HEK293T (cell line): ENCODE results near the gene HYPK.
"Not testable (repeated sequence)": the region's sequence is repeated elsewhere in the genome, so short reads cannot be mapped to it uniquely, and the experiment has no call there.

Experiments used
- CTCF ChIA-PET: fragments of 350-600 bp; formaldehyde crosslinking; extraction: SDS; loops from one replicate; lab custom pipeline; 2021; ENCODE audit warnings: antibody characterized with exemption, inconsistent platforms; lab: Yijun Ruan, JAX
- POLR2A ChIA-PET: fragments of 350-600 bp; formaldehyde crosslinking; extraction: SDS; loops from one replicate; lab custom pipeline; 2020; ENCODE audit warnings: antibody characterized with exemption, inconsistent platforms; lab: Yijun Ruan, JAX
- DNase-seq: peaks from one replicate; pipeline ENCODE4 v3.0.0; 2012; ENCODE audit warnings: mixed read lengths; ENCODE audit errors: extremely low spot score
- ARNT ChIP-seq: fragments of 450-650 bp; IDR thresholded peaks from 2 replicates; pipeline ENCODE4 v1.6.1; 2017; ENCODE audit warnings: mild to moderate bottlenecking
- BHLHE40 ChIP-seq: fragments of 450-650 bp; IDR thresholded peaks from 2 replicates; pipeline ENCODE4 v1.6.1; 2016; ENCODE audit warnings: mild to moderate bottlenecking, moderate library complexity, borderline replicate concordance
- CTBP1 ChIP-seq: fragments of 450-650 bp; IDR thresholded peaks from 2 replicates; pipeline ENCODE4 v1.6.1; 2016; ENCODE audit warnings: borderline replicate concordance
- ELF4 ChIP-seq: fragments of 450-650 bp; IDR thresholded peaks from 2 replicates; pipeline ENCODE4 v1.6.1; 2017; ENCODE audit warnings: antibody characterized with exemption
- FOXA1 ChIP-seq: fragments of 450-650 bp; IDR thresholded peaks from 2 replicates; pipeline ENCODE4 v1.6.1; 2016; ENCODE audit warnings: mild to moderate bottlenecking
- FOXK2 ChIP-seq: fragments of 450-650 bp; IDR thresholded peaks from 2 replicates; pipeline ENCODE4 v1.6.1; 2016; ENCODE audit warnings: mild to moderate bottlenecking
- FOXM1 ChIP-seq: fragments of 450-650 bp; IDR thresholded peaks from 2 replicates; pipeline ENCODE4 v1.6.1; 2017; ENCODE audit warnings: mild to moderate bottlenecking, borderline replicate concordance
- HDGF ChIP-seq: fragments of 450-650 bp; IDR thresholded peaks from 2 replicates; pipeline ENCODE4 v1.6.1; 2017; ENCODE audit warnings: antibody characterized with exemption, borderline replicate concordance
- L3MBTL2 ChIP-seq: fragments of 450-650 bp; conservative IDR thresholded peaks from 2 replicates; pipeline ENCODE4 v1.6.1; 2016; ENCODE audit warnings: mild to moderate bottlenecking
- LEF1 ChIP-seq: fragments of 450-650 bp; IDR thresholded peaks from 2 replicates; pipeline ENCODE4 v1.6.1; 2017; ENCODE audit warnings: mild to moderate bottlenecking, borderline replicate concordance
- NFRKB ChIP-seq: fragments of 450-650 bp; IDR thresholded peaks from 2 replicates; pipeline ENCODE4 v1.6.1; 2016; ENCODE audit warnings: mild to moderate bottlenecking, moderate library complexity
- SP1 ChIP-seq: fragments of 450-650 bp; IDR thresholded peaks from 2 replicates; pipeline ENCODE4 v1.6.1; 2017
- SUZ12 ChIP-seq: fragments of 450-650 bp; IDR thresholded peaks from 2 replicates; pipeline ENCODE4 v1.6.1; 2016; ENCODE audit warnings: mild to moderate bottlenecking
- TARDBP ChIP-seq: fragments of 450-650 bp; IDR thresholded peaks from 2 replicates; pipeline ENCODE4 v1.6.1; 2016
- ZNF384 ChIP-seq: fragments of 450-650 bp; IDR thresholded peaks from 2 replicates; pipeline ENCODE4 v1.6.1; 2016
- TF ChIP-seq, protein P1 (sequence below): fragments of 450-650 bp; IDR thresholded peaks from 2 replicates; pipeline ENCODE4 v1.6.1; 2016

The HYPK gene

DNA sequence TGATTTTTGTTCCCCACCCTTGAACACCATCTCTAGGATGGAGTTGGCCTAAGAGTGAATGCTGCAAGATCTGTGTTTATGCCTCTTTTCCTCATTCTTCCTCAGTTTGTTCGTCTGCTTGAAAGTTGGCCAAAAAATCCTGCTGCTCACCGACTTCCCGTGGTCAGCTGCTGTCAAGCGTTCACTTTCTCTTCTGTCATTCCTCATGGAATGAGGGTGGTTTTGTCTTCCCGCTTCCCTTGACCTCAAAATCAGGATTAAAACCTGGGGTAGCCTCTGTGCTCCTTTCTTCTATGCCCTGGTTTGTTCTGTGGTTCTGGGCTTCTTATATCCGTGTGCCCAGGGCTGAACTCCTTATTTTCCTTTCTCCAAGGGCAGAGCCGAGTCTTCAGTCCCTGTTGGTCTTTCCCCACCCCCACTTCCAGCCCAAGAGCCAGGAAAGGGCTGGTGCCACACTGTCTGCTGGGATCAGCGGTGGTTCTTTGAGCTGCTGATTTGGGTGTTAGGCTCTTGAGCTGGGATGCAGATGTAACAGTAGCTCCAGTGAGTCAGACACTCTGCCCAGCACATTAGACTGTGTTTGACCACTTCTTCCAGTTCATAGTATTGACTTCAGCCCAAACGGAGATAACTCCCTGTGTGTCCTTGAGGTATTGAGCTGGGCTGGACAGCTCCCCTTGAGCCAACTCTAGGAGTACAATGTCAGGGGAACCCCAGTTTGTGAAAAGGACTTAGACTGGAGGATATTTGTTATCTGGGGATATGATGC lies 5.9 kb upstream of the HYPK start:
- TF ChIP-seq NFRKB (no peak), SP1 (no peak), FOXM1 (no peak), ZNF384 (no peak), ARNT (no peak), FOXK2 (no peak), L3MBTL2 (no peak), LEF1 (no peak), CTBP1 (no peak), HDGF (no peak), ELF4 (no peak), SUZ12 (no peak), TARDBP (no peak)
- TF ChIP-seq, protein P1, sequence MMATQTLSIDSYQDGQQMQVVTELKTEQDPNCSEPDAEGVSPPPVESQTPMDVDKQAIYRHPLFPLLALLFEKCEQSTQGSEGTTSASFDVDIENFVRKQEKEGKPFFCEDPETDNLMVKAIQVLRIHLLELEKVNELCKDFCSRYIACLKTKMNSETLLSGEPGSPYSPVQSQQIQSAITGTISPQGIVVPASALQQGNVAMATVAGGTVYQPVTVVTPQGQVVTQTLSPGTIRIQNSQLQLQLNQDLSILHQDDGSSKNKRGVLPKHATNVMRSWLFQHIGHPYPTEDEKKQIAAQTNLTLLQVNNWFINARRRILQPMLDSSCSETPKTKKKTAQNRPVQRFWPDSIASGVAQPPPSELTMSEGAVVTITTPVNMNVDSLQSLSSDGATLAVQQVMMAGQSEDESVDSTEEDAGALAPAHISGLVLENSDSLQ: no peak
- CTCF ChIA-PET: no interaction called here
- no peak for DNase-seq
- POLR2A ChIA-PET: interaction anchor here (1.5 kb wide), 1 partner anchor 30 kb away, joined by 4 read pairs; the partner anchor contains the start of gene MFAP1

DNA sequence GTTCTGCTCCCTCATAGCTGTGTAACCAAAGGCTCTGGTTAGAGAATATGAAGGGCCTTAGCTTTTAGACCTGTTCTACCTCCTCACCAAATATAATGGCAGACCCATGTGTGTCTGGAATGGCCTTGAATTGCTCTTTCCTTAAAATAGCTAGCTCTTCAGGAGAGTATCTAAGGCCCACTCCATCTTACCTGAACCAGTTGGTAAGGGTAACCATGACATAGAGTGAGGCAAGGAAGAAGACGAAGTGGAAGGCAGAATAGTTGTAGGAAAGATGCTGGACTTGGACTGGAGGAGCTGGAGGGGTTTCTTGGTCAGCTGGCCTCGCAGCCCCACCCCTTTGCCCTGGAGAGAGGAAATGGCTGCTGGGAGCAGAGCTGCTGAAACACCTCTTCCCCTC lies 5.2 kb upstream of the HYPK start:
- ChIA-PET POLR2A (interaction anchor here (1.5 kb wide), 2 partner anchors 18 to 29 kb away, joined by 3 to 4 read pairs; partner anchors contain the start of genes ELL3 and MFAP1), CTCF (no interaction called here)
- DNase-seq: no peak
- TF ChIP-seq LEF1: no peak
- TF ChIP-seq SP1: no peak
- TF ChIP-seq ZNF384: no peak
- TF ChIP-seq FOXK2: no peak
- no peak for TF ChIP-seq HDGF
- TF ChIP-seq, protein P1: no peak

DNA sequence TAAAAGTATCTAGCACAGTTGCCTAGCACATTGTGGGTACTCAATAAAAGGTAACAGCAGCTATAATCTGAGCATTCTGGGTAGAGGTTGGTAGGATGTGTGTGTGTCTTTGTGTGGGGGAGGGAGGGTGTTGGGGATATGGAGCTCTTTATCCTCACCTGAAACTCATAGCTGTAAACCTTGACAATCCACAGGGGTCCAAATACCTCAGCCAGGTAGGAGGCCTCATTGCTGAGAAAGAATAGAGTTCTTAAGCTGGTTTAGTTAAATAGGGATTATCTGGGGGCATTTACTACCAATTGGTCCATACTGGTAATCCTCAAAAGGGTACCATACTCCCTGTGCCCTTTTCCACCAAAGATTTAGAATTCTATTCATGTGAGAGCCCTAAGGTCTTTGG lies 4.4 kb upstream of the HYPK start:
- CTCF ChIA-PET: no interaction called here
- no peak for DNase-seq
- POLR2A ChIA-PET: interaction anchor here (1.5 kb wide), 1 partner anchor 19 kb away, joined by 3 read pairs; the partner anchor contains the start of gene ELL3
- TF ChIP-seq FOXA1 (no peak), ARNT (no peak)

DNA sequence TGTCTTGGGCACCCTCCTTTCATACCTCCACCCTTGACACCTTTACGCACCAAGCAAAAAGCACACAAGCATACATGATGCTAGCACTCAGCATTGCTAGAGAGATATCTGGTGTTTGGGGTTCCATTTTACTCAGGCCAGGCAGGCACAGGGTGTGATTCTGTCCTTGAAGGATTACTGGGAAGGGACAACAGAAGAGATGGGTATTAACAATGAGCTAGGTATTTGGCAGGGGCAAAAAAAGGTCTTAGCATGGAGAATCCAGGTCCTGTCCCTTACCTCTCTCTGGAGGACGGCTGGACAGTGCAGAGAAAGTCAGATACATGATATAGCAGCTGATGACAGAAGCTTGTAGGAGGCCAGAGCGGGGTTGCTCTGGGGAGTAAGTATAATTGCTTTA lies 3.8 kb upstream of the HYPK start:
- DNase-seq: no peak
- CTCF ChIA-PET: no interaction called here
- TF ChIP-seq SP1 (no peak), ZNF384 (no peak), FOXA1 (no peak), BHLHE40 (no peak), NFRKB (no peak), HDGF (no peak), FOXK2 (no peak), L3MBTL2 (no peak), LEF1 (no peak), TARDBP (no peak)
- POLR2A ChIA-PET: interaction anchor here (0.6 to 1.5 kb wide), 3 partner anchors 14 to 28 kb away, joined by 3 to 5 read pairs (median 3); partner anchors contain the start of genes ELL3 and MFAP1

DNA sequence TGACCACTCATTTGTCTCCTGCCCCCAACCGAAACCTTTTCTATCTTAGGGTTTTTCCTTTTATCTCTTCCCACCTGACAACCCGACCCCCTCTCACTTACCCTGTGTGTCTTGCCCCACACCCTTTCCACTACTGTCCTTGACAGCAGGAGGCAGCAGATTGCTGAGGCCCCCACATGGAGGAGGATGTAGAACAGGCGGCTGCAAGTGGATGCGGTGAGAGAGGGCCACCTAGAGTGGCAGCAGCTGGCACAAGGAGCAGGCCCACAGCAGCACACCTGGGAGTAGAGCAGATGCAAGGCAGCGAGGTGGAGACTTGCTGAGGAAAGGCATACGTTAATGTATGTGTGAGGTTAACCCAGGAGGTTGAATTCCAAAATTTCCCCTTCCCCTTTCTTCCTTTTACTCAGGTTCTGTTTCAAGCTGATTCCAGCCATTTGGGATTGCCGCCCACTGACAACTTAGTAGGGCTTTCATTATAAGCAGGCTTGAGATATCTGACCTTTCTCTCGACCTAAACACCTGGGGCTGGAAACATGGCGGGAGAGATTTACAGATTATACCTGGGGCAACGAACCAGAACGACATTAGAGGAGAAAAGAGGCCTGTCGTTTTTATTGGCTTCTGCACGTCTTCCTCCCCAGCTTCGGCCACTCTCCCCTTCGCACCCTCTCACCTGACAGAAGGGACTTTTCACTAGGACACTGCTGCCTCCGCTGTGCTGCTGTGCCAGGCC lies 1.0 kb upstream of the HYPK start:
- TF ChIP-seq ARNT (no peak), FOXK2 (no peak), HDGF (no peak), FOXM1 (no peak)
- ChIA-PET POLR2A (interaction anchor here (0.8 to 2.6 kb wide), 5 partner anchors 9 to 25 kb away, joined by 3 to 11 read pairs (median 10); partner anchors contain the start of genes ELL3 and MFAP1), CTCF (no interaction called here)
- DNase-seq: no peak

DNA sequence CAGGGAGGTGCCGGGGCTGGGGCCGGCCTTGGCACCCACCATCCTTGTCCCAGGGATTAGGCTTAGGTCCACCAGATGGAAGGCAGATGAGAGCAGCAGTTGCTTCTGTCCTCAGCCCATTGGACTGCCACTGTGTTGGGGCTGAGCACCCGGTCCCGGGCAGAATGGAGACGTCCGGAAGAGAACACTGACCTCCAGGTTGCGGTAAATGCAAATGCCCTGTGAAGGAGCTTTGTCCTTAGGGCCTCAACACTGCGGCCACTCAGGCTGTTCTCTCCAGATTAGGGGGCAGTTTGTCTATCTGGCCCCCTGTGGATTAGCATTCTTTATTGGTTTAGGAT lies 484 bp upstream of the HYPK start, which contains the start of gene SERINC4:
Gene SERINC4 (minus strand): TSS at position 276 of the 341 bp plus-strand sequence. CDS start 234 bp downstream, at position 42.
- POLR2A ChIA-PET: interaction anchor here (0.8 to 4.5 kb wide), 10 partner anchors 9 to 392 kb away, joined by 3 to 25 read pairs (median 6); partner anchors contain the start of genes ELL3 and MFAP1
- CTCF ChIA-PET: interaction anchor here (0.7 kb wide), 1 partner anchor 432 kb away, joined by 3 read pairs; no protein-coding TSS in a partner anchor
- no peak for DNase-seq
- TF ChIP-seq L3MBTL2 (no peak), NFRKB (no peak), FOXK2 (no peak), LEF1 (no peak), HDGF (no peak), FOXM1 (no peak), CTBP1 (no peak), FOXA1 (no peak), ZNF384 (no peak), SUZ12 (no peak), ARNT (no peak), SP1 (no peak), BHLHE40 (no peak), ELF4 (no peak), TARDBP (no peak)
- TF ChIP-seq, protein P1: no peak

DNA sequence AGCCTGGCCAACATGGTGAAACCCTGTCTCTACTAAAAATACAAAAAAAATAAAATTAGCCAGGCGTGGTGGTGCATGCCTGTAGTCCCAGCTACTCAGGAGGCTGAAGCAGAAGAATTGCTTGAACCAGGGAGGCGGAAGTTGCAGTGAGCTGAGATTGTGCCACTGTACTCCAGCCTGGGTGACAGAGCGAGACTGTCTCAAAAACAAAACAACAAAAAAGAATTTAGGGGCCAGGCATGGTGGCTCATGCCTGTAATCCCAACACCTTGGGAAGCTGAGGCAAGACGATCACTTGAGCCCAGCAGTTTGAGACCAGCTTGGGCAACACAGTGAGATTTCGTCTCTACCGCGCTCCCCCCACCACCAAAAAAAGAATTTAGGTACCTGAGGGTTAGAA lies 2.3 kb downstream of the HYPK start:
- POLR2A ChIA-PET: interaction anchor here (4.5 kb wide), 1 partner anchor 22 kb away, joined by 25 read pairs; the partner anchor contains the start of gene MFAP1
- CTCF ChIA-PET, DNase-seq: not testable (repeated sequence)
